GM19351 (cell line): ENCODE results near the gene DBX2.
A peak's percentile ranks its signal among the peaks of the same experiment; 100 is the strongest.
"Not testable (repeated sequence)": the region's sequence is repeated elsewhere in the genome, so short reads cannot be mapped to it uniquely, and the experiment has no call there.

Experiments
- ATAC-seq: cut with Tn5 transposase; IDR thresholded peaks from one replicate; pipeline ENCODE4 v1.9.1; 2021; ENCODE audit warnings: mild to moderate bottlenecking, moderate library complexity; ENCODE audit not compliant: unreplicated experiment

DBX2 gene

GRCh38 chr12:45012749-45013148 lies 38.1 kb downstream of the DBX2 start:
- ATAC-seq: no peak

DNA sequence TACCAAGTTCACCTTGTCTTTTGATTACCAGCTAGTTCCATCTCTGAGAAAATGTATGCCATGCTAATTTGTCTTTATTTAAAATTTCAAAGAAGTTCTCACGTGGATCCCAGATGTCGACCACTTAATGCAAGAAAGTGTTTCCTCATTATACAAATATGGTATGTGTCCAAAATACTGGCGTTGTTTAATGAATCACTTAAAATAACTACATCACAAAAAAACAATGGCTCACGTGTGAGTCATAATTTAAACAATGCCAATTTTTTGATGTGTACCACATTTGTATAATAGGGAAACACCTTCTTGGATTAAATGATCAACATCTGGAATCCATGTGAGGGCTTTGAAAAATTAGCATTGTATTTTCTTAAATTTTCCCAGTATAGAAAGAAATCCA lies 40.8 kb downstream of the DBX2 start:
- ATAC-seq: no peak

DNA sequence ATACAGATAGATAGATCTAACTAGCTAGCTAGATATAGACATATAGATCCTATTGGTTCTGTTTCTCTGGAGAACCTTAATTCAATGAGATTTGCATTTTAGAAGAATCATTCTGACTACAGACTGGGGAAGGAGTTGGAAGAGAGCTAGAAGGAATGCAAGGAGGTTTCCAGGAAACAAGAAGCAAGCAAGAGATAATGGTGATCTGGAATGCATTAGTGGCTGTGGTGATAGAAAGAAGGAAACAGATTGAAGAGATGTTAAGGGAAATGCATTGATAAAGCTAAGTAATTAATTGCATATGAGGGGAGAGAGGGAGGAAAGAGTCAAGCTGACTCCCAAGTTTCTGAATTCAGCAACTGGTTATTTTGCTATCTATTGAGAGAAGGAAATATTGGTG lies 42.7 kb downstream of the DBX2 start:
- no peak for ATAC-seq

DNA sequence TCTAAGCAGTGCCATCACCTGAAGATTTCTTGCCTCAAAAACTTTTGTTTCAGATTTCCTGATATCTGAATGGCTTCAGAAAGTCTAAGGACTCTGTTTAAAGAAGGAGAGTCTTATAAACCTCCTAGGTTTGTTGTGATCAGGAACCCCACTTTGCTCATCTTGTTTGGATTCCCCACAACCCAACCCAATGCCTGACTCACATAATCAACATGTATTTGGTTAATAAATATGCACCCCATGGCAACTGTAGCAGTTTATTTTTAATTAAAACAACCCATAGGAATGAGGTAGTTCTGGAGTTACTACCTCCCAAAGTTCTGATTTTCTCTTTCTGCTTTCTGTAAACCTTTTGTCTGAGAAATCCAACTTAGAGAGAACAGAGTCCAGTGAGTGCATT lies 51.5 kb downstream of the DBX2 start:
- no peak for ATAC-seq

- no peak for ATAC-seq
Observed at GRCh38 chr12:44993161-44993560, 57.7 kb downstream of the DBX2 start.

DNA sequence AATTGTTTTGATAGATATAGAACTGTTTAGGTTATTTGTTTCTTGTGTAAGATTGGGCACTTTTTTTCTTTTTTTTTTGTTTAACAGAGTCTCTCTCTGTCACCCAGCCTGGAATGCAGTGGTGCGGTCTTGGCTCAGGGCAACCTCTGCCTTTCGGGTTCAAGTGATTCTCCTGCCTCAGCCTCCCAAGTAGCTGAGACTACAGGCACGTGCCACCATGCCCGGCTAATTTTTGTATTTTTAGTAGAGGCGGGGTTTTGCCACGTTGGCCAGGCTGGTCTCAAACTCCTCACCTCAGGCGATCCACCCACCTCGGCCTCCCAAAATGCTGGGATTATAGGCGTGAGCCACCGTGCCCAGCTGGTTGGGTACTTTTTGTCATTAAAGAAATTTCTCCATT lies 66.0 kb downstream of the DBX2 start:
- ATAC-seq: not testable (repeated sequence)

DNA sequence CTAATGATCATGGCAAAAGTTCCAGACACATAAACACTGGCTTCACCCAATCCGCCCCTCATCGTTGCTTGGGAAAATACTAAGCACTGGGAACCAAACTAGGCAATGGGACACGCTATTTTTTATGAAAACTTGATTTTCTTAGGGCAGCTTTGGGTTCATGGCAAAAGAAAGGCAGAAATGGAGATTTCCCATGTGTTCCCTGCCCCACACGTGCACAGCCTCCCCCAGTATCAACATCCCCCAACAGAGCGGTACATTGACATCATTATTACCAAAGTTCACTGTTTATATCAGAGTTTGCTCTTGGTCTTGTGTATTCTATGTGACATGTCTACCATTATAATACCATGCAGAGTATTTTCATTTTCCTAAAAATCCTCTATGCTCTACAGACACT lies 71.0 kb downstream of the DBX2 start:
- ATAC-seq: no peak

GRCh38 chr12:44976246-44976645 lies 74.7 kb downstream of the DBX2 start:
- no peak for ATAC-seq

DNA sequence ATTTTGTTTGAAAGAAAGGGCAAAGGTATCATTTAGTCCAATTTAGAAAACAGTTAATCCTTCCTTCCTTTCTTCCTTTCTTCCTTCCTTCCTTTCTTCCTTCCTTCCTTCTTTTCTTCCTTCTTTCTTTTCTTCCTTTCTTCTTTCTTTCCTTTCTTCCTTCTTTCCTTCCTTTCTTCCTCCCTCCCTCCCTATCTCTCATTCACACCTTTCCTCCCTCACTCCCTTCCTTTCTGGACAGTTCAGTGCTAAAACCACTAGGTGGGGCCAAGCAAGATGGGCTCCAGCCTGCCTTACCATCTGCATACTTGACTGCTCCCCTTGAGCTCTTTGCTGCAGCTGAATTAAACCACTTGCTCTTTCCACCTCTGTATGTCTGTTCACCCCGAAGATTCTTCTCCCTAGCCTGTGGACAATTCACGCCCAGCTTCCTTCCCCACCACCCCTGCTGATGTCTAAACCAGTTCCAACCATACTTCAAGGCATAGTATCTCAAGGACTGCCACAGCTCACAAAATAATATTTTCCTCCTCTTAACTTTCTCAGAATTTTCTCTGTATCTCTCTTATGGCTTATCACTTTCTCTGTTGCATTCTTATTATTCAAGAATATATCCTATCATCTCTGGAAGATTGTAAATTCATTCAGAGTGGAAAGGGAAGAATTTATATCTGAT lies 78.0 kb downstream of the DBX2 start:
- peak; percentile 88 for ATAC-seq

- ATAC-seq: no peak
Observed at GRCh38 chr12:44968965-44969364, 81.9 kb downstream of the DBX2 start.
